Measurements from ENCODE around the gene NOL4L.
"Not testable (repeated sequence)": the region's sequence is repeated elsewhere in the genome, so short reads cannot be mapped to it uniquely, and the experiment has no call there.

The NOL4L gene

GRCh38 chr20:32467506-32468312 is 117.4 kb downstream of the NOL4L start:
- no peak overlapping the region for H2AFZ ChIP-seq (ENCODE audit: low read depth, low read length, severe bottlenecking)
- no peak overlapping the region for H3K4me2 ChIP-seq (ENCODE audit: low read depth, low read length, poor library complexity, severe bottlenecking)
- H3K79me2 ChIP-seq (ENCODE audit: insufficient read depth, low read length), result no peaks in the 10 kb centered on the region
- no peak overlapping the region for H3K4me3 ChIP-seq (ENCODE audit: insufficient read depth, low read length, poor library complexity, severe bottlenecking)
- H3K36me3 ChIP-seq (ENCODE audit: low read length), result no peaks in the 10 kb centered on the region
- no peaks in the 10 kb centered on the region for H3K9me3 ChIP-seq (ENCODE audit: insufficient read depth, low read length)
- no peaks in the 10 kb centered on the region for H3F3A ChIP-seq (ENCODE audit: insufficient read depth)
- TF ChIP-seq CTCF (IDR thresholded peaks at IDR 0.05; ENCODE audit: insufficient read depth, low read length, poor library complexity, severe bottlenecking) (no peak), EZH2phosphoT487 (conservative IDR thresholded peaks at IDR 0.05; ENCODE audit: low read length) (no peak)
- no peaks in the 10 kb centered on the region for H3K9me2 ChIP-seq (replicated peaks; ENCODE audit: insufficient read depth, low read length)
- H3K9ac ChIP-seq (ENCODE audit: low read length), result no peak overlapping the region
- no peaks in the 10 kb centered on the region for H4K20me1 ChIP-seq (ENCODE audit: low read depth, low read length)
- H3K27ac ChIP-seq (ENCODE audit: low read depth, low read length), result no peak overlapping the region
- H3K27me3 ChIP-seq (ENCODE audit: low read length), result no peaks in the 10 kb centered on the region

- H3K79me2 ChIP-seq (ENCODE audit: insufficient read depth, low read length), result no peaks in the 10 kb centered on the region
- no peak overlapping the region for H2AFZ ChIP-seq (ENCODE audit: low read depth, low read length, severe bottlenecking)
- H3K9ac ChIP-seq (ENCODE audit: low read length), result no peak overlapping the region
- H3K9me3 ChIP-seq (ENCODE audit: insufficient read depth, low read length), result no peaks in the 10 kb centered on the region
- H3K4me3 ChIP-seq (ENCODE audit: insufficient read depth, low read length, poor library complexity, severe bottlenecking), result no peak overlapping the region
- TF ChIP-seq EZH2phosphoT487 (conservative IDR thresholded peaks at IDR 0.05; ENCODE audit: low read length) (no peak), CTCF (IDR thresholded peaks at IDR 0.05; ENCODE audit: insufficient read depth, low read length, poor library complexity, severe bottlenecking) (no peak)
- no peaks in the 10 kb centered on the region for H4K20me1 ChIP-seq (ENCODE audit: low read depth, low read length)
- no peaks in the 10 kb centered on the region for H3K27me3 ChIP-seq (ENCODE audit: low read length)
- H3K4me2 ChIP-seq (ENCODE audit: low read depth, low read length, poor library complexity, severe bottlenecking), result no peak overlapping the region
- H3F3A ChIP-seq (ENCODE audit: insufficient read depth), result no peaks in the 10 kb centered on the region
- H3K9me2 ChIP-seq (replicated peaks; ENCODE audit: insufficient read depth, low read length), result no peaks in the 10 kb centered on the region
- no peaks in the 10 kb centered on the region for H3K36me3 ChIP-seq (ENCODE audit: low read length)
- no peak overlapping the region for H3K27ac ChIP-seq (ENCODE audit: low read depth, low read length)
Observed at GRCh38 chr20:32466739-32467505, 118.2 kb downstream of the NOL4L start.

GRCh38 chr20:32465901-32466675 is 119.0 kb downstream of the NOL4L start:
- not testable (repeated sequence) for H3K9ac ChIP-seq (ENCODE audit: low read length); H3K9me2 ChIP-seq (replicated peaks; ENCODE audit: insufficient read depth, low read length); H3K79me2 ChIP-seq (ENCODE audit: insufficient read depth, low read length); H3K27me3 ChIP-seq (ENCODE audit: low read length); H2AFZ ChIP-seq (ENCODE audit: low read depth, low read length, severe bottlenecking); H3K4me2 ChIP-seq (ENCODE audit: low read depth, low read length, poor library complexity, severe bottlenecking); H3K36me3 ChIP-seq (ENCODE audit: low read length); H3K27ac ChIP-seq (ENCODE audit: low read depth, low read length); H3K4me3 ChIP-seq (ENCODE audit: insufficient read depth, low read length, poor library complexity, severe bottlenecking); H4K20me1 ChIP-seq (ENCODE audit: low read depth, low read length); H3F3A ChIP-seq (ENCODE audit: insufficient read depth); H3K9me3 ChIP-seq (ENCODE audit: insufficient read depth, low read length)
